ENCODE measurements around the gene CNIH3. TPM values are rescaled to one million over a fixed set of nuclear protein-coding genes. Genes with fewer than 3 reads are reported as not detected.

CNIH3 gene
- polyA plus RNA-seq, 6 donors from 2014 or later: 0.97 to 4.0 (median 1.8) TPM; not detected in 1

Other genes starting within 250 kb of the CNIH3 start
- 1 to 10 TPM; 2.0 to 5.8 (median 4.9) TPM for gene WDR26, start 181.5 kb upstream of the CNIH3 start, polyA plus RNA-seq (ENCODE audit: low read depth in 6 of 6)

All from naive B cell (primary cell).